Raji (cell line): ENCODE measurements around the gene GAL.

Source experiments
- POLR2A ChIP-seq: IDR thresholded peaks from 2 replicates; pipeline ENCODE4 v1.6.1; 2011; ENCODE audit warnings: low read depth, low read length, control low read depth; ENCODE audit not compliant: insufficient read depth

GAL gene

GRCh38 chr11:68715456-68716122 lies 31.2 kb downstream of the GAL start:
- TF ChIP-seq POLR2A, result no peak

- TF ChIP-seq POLR2A, result no peak
Measured at GRCh38 chr11:68721075-68721474, 36.7 kb downstream of the GAL start.

GRCh38 chr11:68722143-68722542 lies 37.8 kb downstream of the GAL start:
- TF ChIP-seq POLR2A, result no peak

GRCh38 chr11:68724293-68724692 lies 39.9 kb downstream of the GAL start:
- no peak for TF ChIP-seq POLR2A

- TF ChIP-seq POLR2A, result no peak
Measured at GRCh38 chr11:68727783-68728182, 43.4 kb downstream of the GAL start.

GRCh38 chr11:68734111-68734510 lies 49.8 kb downstream of the GAL start:
- no peak for TF ChIP-seq POLR2A

- no peak for TF ChIP-seq POLR2A
Measured at GRCh38 chr11:68735125-68735524, 50.8 kb downstream of the GAL start.

GRCh38 chr11:68735646-68736045 lies 51.3 kb downstream of the GAL start:
- TF ChIP-seq POLR2A, result no peak
